ENCODE data around the gene NTNG2. TPM values are rescaled to one million over a fixed set of nuclear protein-coding genes. Genes with fewer than 3 reads are reported as not detected.

Gene NTNG2
- total and polyA plus RNA-seq, 10 of the 15 experiments (the other 5 are each of a cell fraction or from before 2014, with no cell fraction given): 0.37 to 0.79 (median 0.45) TPM; not detected in 6

- no peak for TF ChIP-seq E2F8 (IDR thresholded peaks at IDR 0.05; ENCODE audit: low read depth, partially characterized antibody)
- TF ChIP-seq EP300 (IDR thresholded peaks at IDR 0.05; ENCODE audit: borderline replicate concordance in 1 of 2, control insufficient read depth in 1 of 2, low read depth in 2 of 2, low read length in 2 of 2): no peak
- no peak for TF ChIP-seq TCF7 (IDR thresholded peaks at IDR 0.05; ENCODE audit: borderline replicate concordance)
These were observed 38.8 kb downstream of the NTNG2 start (continued) for GRCh38 chr9:132200706-132201105.

GRCh38 chr9:132201139-132201538 lies 39.3 kb downstream of the NTNG2 start:
- DNase-seq (ENCODE audit: low read depth, low spot score) (no peak), FAIRE-seq (no peak), ATAC-seq (no peak)
- Histone ChIP-seq H2AFZ (ENCODE audit: control insufficient read depth, low read depth, low read length) (no peak overlapping the region), H3K4me3 (no peak overlapping the region), H3K4me2 (ENCODE audit: control insufficient read depth, insufficient read depth) (no peak overlapping the region), H3K79me2 (ENCODE audit: control insufficient read depth, insufficient read depth, low read length) (no peaks in the 10 kb centered on the region), H4K20me1 (ENCODE audit: control insufficient read depth, insufficient read depth) (no peaks in the 10 kb centered on the region; the same call in 1 of the 2 replicates), H3K27me3 (replicated peaks in 1 of 2; ENCODE audit: control insufficient read depth in 2 of 2, insufficient read depth in 2 of 2, low read length in 1 of 2) (peaks cover 0 to 5% of the 10 kb centered on the region in 2 experiments; a peak in 3 of 4 replicates), H3K9me3 (replicated peaks; ENCODE audit: control insufficient read depth, insufficient read depth, low read length) (no peaks in the 10 kb centered on the region; the same call in 2 of the 3 replicates), H3K36me3 (ENCODE audit: control insufficient read depth in 2 of 2, insufficient read depth in 2 of 2, low read length in 1 of 2) (no peaks in the 10 kb centered on the region), H3K27ac (ENCODE audit: control insufficient read depth, insufficient read depth) (no peak overlapping the region), H3K4me1 (ENCODE audit: control insufficient read depth, insufficient read depth, low read length) (no peaks in the 10 kb centered on the region), H3K9ac (ENCODE audit: control insufficient read depth, insufficient read depth, low read length) (no peak overlapping the region)
- CTCF ChIA-PET: no interaction called here
- 50% methylated on average over 12 of the region's 12 CpGs for WGBS (ENCODE audit: insufficient coverage, insufficient replicate concordance, low lambda C conversion rate, missing lambda C conversion rate)
- SMC1A ChIA-PET (ENCODE audit: uncharacterized antibody, unreplicated experiment): no interaction called here
- BruUV-seq (replicated peaks): no TSS peak
- in situ Hi-C loops (cut with MboI) (no loop called here), intact Hi-C loops (cut with micrococcal nuclease; ENCODE audit: unreplicated experiment) (no loop called here)
- POLR2A ChIA-PET: no interaction called here
- TF ChIP-seq RAD21 (IDR thresholded peaks at IDR 0.05; ENCODE audit: insufficient read depth, low read depth, low read length) (no peak), MEF2B (IDR thresholded peaks at IDR 0.05; ENCODE audit: partially characterized antibody, poor library complexity, severe bottlenecking) (no peak), NR2C2 (IDR thresholded peaks at IDR 0.05; ENCODE audit: borderline replicate concordance, control insufficient read depth, insufficient read length, low read depth) (no peak), ASH2L (IDR thresholded peaks at IDR 0.05; ENCODE audit: borderline replicate concordance, low read depth) (no peak), ETV6 (conservative IDR thresholded peaks at IDR 0.05 in 1 of 2, IDR thresholded peaks at IDR 0.05 in 1 of 2; ENCODE audit: borderline replicate concordance in 1 of 2, low read depth in 1 of 2) (no peak)
- RAD21 ChIA-PET (ENCODE audit: unreplicated experiment): no interaction called here
